ENCODE measurements around the gene DAGLA. TPM values are rescaled to one million over a fixed set of nuclear protein-coding genes. Genes with fewer than 3 reads are reported as not detected.
A peak's percentile ranks its signal among the peaks of the same experiment; 100 is the strongest.

The DAGLA gene
- total and polyA plus RNA-seq, 2 of the 13 experiments (the other 11 are each of a cell fraction or from before 2014, with no cell fraction given): 2.6 to 3.9 TPM

DNA sequence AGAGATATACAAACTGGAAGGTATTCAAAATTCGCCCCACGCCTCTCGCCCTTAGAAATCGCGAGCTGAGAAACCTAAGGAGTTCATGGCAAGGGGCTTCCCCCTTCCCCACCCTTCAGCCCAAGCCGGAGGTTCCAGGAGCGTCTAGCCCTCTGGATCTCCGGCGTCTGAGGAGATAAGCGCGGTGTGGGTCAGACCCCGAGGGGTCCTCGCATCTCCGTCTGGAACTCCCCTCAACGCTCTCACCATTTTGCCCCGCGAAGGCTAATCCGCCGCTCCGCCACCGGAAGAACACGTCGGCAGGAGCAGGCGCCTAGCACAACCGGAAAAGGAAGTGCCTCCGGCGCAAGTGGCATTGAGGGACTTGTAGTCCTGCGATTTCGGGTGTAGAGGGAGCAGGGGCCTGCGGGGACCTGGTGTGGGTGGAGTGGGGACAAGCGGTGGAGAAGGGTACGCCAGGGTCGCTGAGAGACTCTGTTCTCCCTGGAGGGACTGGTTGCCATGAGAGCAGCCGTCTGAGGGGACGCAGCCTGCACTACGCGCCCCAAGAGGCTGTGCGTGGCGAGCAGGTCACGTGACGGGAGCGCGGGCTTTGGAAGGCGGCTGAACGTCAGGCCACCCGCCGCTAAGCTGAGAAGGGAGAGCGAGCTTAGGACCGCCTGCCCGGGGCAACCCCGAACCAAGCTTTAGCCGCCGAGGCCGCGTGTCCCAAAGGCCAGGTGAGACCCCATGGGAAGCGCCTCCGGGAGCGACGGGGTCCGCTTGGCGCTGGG, 112.3 kb downstream of the DAGLA start, which contains the start of the genes FEN1 and TMEM258 (continued):
- TF ChIP-seq PAWR (CRISPR knock-in tag; IDR thresholded peaks at IDR 0.05; ENCODE audit: borderline replicate concordance): no peak
- TF ChIP-seq ZNF441 (CRISPR knock-in tag; IDR thresholded peaks at IDR 0.05; ENCODE audit: borderline replicate concordance): no peak
- TF ChIP-seq, protein P1, sequence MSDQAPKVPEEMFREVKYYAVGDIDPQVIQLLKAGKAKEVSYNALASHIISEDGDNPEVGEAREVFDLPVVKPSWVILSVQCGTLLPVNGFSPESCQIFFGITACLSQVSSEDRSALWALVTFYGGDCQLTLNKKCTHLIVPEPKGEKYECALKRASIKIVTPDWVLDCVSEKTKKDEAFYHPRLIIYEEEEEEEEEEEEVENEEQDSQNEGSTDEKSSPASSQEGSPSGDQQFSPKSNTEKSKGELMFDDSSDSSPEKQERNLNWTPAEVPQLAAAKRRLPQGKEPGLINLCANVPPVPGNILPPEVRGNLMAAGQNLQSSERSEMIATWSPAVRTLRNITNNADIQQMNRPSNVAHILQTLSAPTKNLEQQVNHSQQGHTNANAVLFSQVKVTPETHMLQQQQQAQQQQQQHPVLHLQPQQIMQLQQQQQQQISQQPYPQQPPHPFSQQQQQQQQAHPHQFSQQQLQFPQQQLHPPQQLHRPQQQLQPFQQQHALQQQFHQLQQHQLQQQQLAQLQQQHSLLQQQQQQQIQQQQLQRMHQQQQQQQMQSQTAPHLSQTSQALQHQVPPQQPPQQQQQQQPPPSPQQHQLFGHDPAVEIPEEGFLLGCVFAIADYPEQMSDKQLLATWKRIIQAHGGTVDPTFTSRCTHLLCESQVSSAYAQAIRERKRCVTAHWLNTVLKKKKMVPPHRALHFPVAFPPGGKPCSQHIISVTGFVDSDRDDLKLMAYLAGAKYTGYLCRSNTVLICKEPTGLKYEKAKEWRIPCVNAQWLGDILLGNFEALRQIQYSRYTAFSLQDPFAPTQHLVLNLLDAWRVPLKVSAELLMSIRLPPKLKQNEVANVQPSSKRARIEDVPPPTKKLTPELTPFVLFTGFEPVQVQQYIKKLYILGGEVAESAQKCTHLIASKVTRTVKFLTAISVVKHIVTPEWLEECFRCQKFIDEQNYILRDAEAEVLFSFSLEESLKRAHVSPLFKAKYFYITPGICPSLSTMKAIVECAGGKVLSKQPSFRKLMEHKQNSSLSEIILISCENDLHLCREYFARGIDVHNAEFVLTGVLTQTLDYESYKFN (CRISPR knock-in tag; conservative IDR thresholded peaks at IDR 0.05): peak; percentile 13
- TF ChIP-seq ZNF503 (CRISPR knock-in tag; IDR thresholded peaks at IDR 0.05): peak; percentile 56; the same call in 1 of the 2 replicates
- TF ChIP-seq KLF6 (CRISPR knock-in tag; IDR thresholded peaks at IDR 0.05): peak; percentile 55; the same call in 1 of the 2 replicates
- TF ChIP-seq FOXP4 (CRISPR knock-in tag; IDR thresholded peaks at IDR 0.05): peak; percentile 12; the same call in 1 of the 2 replicates
- no peak for TF ChIP-seq CEBPZ (IDR thresholded peaks at IDR 0.05; ENCODE audit: low read length)
- TF ChIP-seq GATAD2A (CRISPR knock-in tag; IDR thresholded peaks at IDR 0.05): peak; percentile 8
- TF ChIP-seq, protein P2, sequence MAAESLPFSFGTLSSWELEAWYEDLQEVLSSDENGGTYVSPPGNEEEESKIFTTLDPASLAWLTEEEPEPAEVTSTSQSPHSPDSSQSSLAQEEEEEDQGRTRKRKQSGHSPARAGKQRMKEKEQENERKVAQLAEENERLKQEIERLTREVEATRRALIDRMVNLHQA (CRISPR knock-in tag; IDR thresholded peaks at IDR 0.05): no peak
- TF ChIP-seq HDAC2 (CRISPR knock-in tag; IDR thresholded peaks at IDR 0.05): peak; percentile 82
- peak; percentile 24; the same call in 1 of the 2 replicates for TF ChIP-seq ZNF124 (CRISPR knock-in tag; IDR thresholded peaks at IDR 0.05)
- TF ChIP-seq KDM3A (CRISPR knock-in tag; IDR thresholded peaks at IDR 0.05; ENCODE audit: low read depth): 0 out of 2 replicates have a peak, but pooled peaks have one; percentile 14
- TF ChIP-seq MEIS2 (CRISPR knock-in tag; IDR thresholded peaks at IDR 0.05): peak; percentile 43; the same call in 1 of the 2 replicates
- peak; percentile 69 for TF ChIP-seq ARNT2 (CRISPR knock-in tag; IDR thresholded peaks at IDR 0.05; ENCODE audit: low read depth)
- TF ChIP-seq KLF15 (CRISPR knock-in tag; IDR thresholded peaks at IDR 0.05; ENCODE audit: borderline replicate concordance): 0 out of 2 replicates have a peak, but pooled peaks have one; percentile 59
- TF ChIP-seq RARG (CRISPR knock-in tag; IDR thresholded peaks at IDR 0.05; ENCODE audit: low read depth): no peak
- no peak for TF ChIP-seq ATRX (CRISPR knock-in tag; IDR thresholded peaks at IDR 0.05; ENCODE audit: borderline replicate concordance)
